Lower lobe of right lung (tissue), 2 donors: ENCODE data around the gene BBS5. TPM values are rescaled to one million over a fixed set of nuclear protein-coding genes. Genes with fewer than 3 reads are reported as not detected.
"Not testable (repeated sequence)": the region's sequence is repeated elsewhere in the genome, so short reads cannot be mapped to it uniquely, and the experiment has no call there.

ENCODE experiments used
- ATAC-seq, 2 donors: fragments of 200-7000 bp; cut with Tn5 transposase; one replicate each; pipeline ENCODE4 v1.9.1; 2020 to 2022; ENCODE audit warnings: mild to moderate bottlenecking in 2 of 2, moderate library complexity in 2 of 2
- DNase-seq: peaks from one replicate; pipeline ENCODE4 v3.0.0-alpha.2; 2020
- H3K27ac ChIP-seq: fragments of 200-600 bp; one replicate; pipeline ENCODE4 v1.8.0; 2022
- H3K27me3 ChIP-seq: fragments of 200-600 bp; one replicate; pipeline ENCODE4 v1.8.0; 2022; ENCODE audit warnings: low read depth
- H3K36me3 ChIP-seq: fragments of 200-600 bp; one replicate; pipeline ENCODE4 v1.8.0; 2022; ENCODE audit warnings: mild to moderate bottlenecking
- H3K4me1 ChIP-seq: fragments of 200-600 bp; one replicate; pipeline ENCODE4 v1.8.0; 2022
- H3K4me3 ChIP-seq: fragments of 200-600 bp; one replicate; pipeline ENCODE4 v1.8.0; 2022; ENCODE audit warnings: mild to moderate bottlenecking
- H3K9me3 ChIP-seq: fragments of 200-600 bp; one replicate; pipeline ENCODE4 v1.8.0; 2022
- intact Hi-C: fragments of 100-400 bp; cut with DNase I; formaldehyde crosslinking; loops from one replicate; pipeline ENCODE4 v1.11.0; 2022
- total RNA-seq: library from RNA; stranded (reverse); fragmentation: NEBNext Ultra II Directional; extraction: Animal tissue kit (Norgen Biotek cat#: 25700); gene quantifications from one replicate; pipeline ENCODE4 v1.2.1, GENCODE V29; 2021
- TF ChIP-seq, protein P1 (sequence below): fragments of 200-600 bp; IDR thresholded peaks from one replicate; pipeline ENCODE4 v1.8.0; 2022; ENCODE audit warnings: antibody characterized with exemption, mild to moderate bottlenecking
- donor health status: DM: no; HTN: yes; CAD: no; lungs with severe emphysema.

BBS5 gene
- total RNA-seq, 1 donor from 2014 or later = 7.0 TPM

DNA sequence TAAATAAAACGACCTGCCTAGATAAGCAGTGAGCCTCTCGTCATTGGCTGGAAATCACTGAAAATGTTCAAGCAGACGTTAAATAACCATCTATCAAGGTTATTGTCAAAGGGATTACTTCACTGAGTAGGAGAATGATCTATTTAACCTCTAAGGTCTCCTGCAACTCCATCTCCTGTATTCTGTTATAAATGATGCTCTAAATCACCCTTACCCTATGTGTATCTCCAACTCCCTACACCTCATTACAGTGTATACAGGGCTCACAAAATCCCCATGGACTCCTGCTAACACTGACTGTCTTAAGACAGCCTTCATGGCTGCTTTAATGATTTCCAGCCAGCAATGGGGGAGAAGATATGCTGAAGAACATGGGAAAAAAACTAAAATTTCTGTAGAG is 31.0 kb upstream of the BBS5 start:
- Histone ChIP-seq H3K4me3 (no peak overlapping the region), H3K27me3 (no peaks in the 10 kb centered on the region), H3K27ac (no peak overlapping the region), H3K9me3 (no peaks in the 10 kb centered on the region), H3K4me1 (no peaks in the 10 kb centered on the region), H3K36me3 (no peaks in the 10 kb centered on the region)
- intact Hi-C loops = no loop called here
- TF ChIP-seq, protein P1, sequence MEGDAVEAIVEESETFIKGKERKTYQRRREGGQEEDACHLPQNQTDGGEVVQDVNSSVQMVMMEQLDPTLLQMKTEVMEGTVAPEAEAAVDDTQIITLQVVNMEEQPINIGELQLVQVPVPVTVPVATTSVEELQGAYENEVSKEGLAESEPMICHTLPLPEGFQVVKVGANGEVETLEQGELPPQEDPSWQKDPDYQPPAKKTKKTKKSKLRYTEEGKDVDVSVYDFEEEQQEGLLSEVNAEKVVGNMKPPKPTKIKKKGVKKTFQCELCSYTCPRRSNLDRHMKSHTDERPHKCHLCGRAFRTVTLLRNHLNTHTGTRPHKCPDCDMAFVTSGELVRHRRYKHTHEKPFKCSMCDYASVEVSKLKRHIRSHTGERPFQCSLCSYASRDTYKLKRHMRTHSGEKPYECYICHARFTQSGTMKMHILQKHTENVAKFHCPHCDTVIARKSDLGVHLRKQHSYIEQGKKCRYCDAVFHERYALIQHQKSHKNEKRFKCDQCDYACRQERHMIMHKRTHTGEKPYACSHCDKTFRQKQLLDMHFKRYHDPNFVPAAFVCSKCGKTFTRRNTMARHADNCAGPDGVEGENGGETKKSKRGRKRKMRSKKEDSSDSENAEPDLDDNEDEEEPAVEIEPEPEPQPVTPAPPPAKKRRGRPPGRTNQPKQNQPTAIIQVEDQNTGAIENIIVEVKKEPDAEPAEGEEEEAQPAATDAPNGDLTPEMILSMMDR = no peak
- no peak for DNase-seq
- ATAC-seq = no peak

DNA sequence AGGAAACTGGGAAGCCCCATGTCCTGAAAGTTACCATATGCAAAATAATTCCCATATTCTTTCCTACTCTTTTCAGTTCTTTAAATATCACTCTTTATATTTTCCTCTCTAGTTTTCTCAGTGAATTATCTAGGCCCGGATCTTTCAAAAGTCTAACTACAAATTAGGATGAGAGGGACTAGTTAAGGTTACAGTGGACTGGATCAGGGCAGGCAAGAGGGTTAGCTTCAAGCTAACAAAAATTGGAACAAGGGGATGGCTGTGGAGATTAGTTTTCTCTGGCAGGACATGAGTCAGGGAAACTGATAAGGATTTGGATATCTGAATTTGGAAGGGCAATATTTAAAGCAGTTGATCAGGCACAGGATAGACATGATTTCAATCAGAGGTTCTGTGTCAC is 30.4 kb upstream of the BBS5 start:
- DNase-seq (no peak), ATAC-seq (no peak)
- H3K27ac ChIP-seq = no peak overlapping the region
- TF ChIP-seq, protein P1 = no peak
- H3K27me3 ChIP-seq = no peaks in the 10 kb centered on the region
- no peak overlapping the region for H3K4me3 ChIP-seq
- no peaks in the 10 kb centered on the region for H3K36me3 ChIP-seq
- no peaks in the 10 kb centered on the region for H3K9me3 ChIP-seq
- H3K4me1 ChIP-seq = no peaks in the 10 kb centered on the region
- intact Hi-C loops = no loop called here

DNA sequence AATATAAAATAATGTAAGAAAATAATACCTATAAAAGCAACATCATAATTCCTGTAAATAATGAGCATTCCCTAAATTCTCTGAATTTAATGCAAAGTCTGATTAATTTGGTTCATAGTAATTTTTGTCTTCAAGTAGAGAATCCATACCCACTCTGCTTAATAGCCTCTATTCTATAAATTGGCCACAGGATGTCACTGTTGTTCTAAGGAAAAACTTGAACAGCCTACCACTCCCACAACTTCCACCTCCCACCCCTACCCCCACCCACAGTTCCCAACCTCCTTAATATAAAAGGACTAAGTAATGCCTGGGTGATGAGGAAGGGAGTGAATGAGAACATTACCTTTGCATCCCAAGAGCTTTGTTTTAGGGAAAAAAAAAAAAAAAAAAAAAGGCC is 27.2 kb upstream of the BBS5 start:
- Histone ChIP-seq H3K4me1 (no peaks in the 10 kb centered on the region), H3K9me3 (no peaks in the 10 kb centered on the region), H3K4me3 (no peak overlapping the region), H3K27me3 (no peaks in the 10 kb centered on the region), H3K36me3 (no peaks in the 10 kb centered on the region), H3K27ac (no peak overlapping the region)
- TF ChIP-seq, protein P1 = peak; percentile 48
- intact Hi-C loops = no loop called here
- DNase-seq = no peak
- peak; percentile 57 to 63 for ATAC-seq

DNA sequence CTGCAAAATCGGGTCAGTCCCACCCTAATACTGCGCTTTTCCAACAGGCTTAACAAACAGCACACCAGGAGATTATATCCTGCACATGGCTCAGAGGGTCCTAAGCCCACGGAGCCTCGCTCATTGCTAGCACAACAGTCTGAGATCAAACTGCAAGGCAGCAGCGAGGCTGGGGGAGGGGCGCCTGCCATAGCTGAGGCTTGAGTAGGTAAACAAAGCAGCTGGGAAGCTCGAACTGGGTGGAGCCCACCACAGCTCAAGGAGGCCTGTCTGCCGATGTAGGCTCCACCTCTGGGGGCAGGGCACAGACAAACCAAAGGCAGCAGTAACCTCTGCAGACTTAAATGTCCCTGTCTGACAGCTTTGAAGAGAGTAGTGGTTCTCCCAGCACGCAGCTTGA is 26.2 kb upstream of the BBS5 start:
- H3K36me3 ChIP-seq, intact Hi-C loops, ATAC-seq, H3K27me3 ChIP-seq, H3K4me3 ChIP-seq, H3K27ac ChIP-seq, H3K4me1 ChIP-seq, H3K9me3 ChIP-seq, DNase-seq: not testable (repeated sequence)

DNA sequence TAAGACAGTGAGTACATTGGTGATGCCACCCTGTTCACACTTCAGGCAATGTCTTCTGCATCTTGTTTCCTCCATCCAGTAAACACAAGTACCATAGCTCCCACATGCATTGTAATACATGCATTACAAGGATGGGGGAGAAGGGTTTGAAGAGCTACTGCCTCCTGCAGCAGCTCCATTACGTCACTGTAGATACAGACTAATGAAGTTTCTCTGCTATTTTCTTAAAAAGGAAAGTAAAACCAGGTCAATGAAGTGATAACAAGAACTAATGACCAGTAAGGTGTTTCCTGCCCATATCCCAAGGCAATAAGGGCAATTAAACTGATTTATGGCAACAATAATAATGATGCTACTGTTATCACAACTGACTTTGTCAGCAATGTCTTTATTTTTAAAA is 18.2 kb upstream of the BBS5 start:
- no peaks in the 10 kb centered on the region for H3K27me3 ChIP-seq
- intact Hi-C loops = no loop called here
- H3K27ac ChIP-seq = no peak overlapping the region
- peak in 1 of 2 donors; percentile 21 for ATAC-seq
- TF ChIP-seq, protein P1 = no peak
- DNase-seq = no peak
- no peaks in the 10 kb centered on the region for H3K9me3 ChIP-seq
- H3K4me3 ChIP-seq = no peak overlapping the region
- H3K4me1 ChIP-seq = no peaks in the 10 kb centered on the region
- H3K36me3 ChIP-seq = no peaks in the 10 kb centered on the region

DNA sequence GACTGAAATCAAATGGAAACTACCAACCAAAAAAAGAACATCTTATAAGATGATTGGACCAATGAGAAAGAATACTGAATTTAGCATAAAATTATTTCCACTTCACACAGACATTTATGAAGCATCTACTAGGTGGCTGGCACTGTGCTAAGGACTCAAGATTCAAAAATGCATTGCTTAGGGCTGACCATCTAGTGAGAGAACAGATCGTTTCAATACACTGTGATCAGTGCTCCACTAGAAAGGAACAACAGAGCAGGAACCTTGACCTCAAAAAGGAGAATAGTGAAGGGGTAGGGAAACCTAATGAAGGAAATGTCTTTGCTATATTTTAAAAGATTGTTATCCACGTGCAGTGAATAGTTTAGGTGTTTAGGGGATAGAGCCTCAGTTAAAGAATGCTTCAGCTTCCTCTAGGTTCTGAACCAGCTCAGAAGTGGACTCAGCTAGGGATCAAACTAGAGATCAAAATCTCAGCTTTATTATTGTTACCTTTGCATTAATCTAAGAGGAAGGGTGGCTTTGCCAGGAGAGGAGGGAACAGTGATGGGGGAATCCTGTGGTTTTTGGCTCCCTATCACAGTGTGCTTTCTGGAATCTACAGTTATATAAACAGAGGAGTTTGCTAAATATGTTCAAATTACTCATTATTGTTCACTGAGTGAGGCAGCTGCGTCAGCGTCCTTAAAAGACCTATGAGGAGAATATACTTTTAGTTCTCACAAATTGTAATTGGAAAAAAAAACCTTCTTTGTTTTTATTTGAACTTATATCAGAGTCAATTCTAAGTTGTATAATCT is 16.2 kb upstream of the BBS5 start:
- DNase-seq (no peak), ATAC-seq (no peak)
- no peaks in the 10 kb centered on the region for H3K9me3 ChIP-seq
- H3K4me1 ChIP-seq = no peaks in the 10 kb centered on the region
- no peak overlapping the region for H3K27ac ChIP-seq
- intact Hi-C loops = no loop called here
- no peaks in the 10 kb centered on the region for H3K27me3 ChIP-seq
- no peak overlapping the region for H3K4me3 ChIP-seq
- no peaks in the 10 kb centered on the region for H3K36me3 ChIP-seq
- TF ChIP-seq, protein P1 = no peak
